GM20431 (cell line): ENCODE data around the gene YJU2.
"Not testable (repeated sequence)": the region's sequence is repeated elsewhere in the genome, so short reads cannot be mapped to it uniquely, and the experiment has no call there.

Source experiments
- in situ Hi-C: fragments of 300-500 bp; cut with MseI, MboI; formaldehyde crosslinking; loops from one replicate; pipeline ENCODE4 v1.15.0; 2020; ENCODE audit warnings: low sequenced_read_pairs; ENCODE audit not compliant: unreplicated experiment

YJU2 gene

DNA sequence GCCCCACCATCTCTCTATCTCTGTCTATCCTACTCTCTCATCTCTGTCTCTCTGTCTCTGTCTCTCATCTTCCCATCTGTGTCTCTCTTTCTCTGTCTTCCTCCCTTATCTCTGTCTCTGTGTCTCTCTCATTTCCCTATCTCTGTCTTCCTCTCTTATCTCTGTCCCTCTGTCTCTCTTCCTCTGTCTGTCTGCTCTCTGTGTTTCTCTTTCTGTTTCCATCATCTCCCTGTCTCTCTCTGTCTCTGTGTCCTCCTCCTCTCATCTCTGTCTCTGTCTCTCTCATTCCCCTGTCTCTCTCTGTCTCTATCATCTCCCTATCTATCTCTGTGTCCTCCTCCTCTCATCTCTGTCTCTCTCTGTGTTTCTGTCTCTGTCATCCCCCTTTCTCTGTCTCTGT, 19.1 kb upstream of the YJU2 start:
- in situ Hi-C loops = no loop called here

DNA sequence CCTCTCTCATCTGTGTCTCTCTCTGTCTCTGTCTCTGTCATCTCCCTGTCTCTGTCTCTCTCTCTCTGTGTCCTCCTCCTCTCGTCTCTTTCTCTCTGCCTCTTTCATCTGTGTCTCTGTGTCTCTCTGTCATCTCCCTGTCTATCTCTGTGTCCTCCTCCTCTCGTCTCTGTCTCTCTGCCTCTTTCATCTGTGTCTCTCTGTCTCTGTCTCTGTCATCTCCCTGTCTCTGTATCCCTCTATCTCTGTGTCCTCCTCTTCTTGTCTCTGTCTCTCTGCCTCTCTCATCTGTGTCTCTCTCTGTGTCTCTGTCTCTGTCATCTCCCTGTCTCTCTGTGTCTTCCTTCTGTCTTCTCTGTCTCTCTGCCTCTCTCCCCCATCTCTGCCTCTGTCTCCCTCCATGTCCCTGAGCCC, 18.1 kb upstream of the YJU2 start:
- in situ Hi-C loops = no loop called here

- in situ Hi-C loops = no loop called here
Measured at GRCh38 chr19:4229179-4229931, 17.5 kb upstream of the YJU2 start, which contains the start of gene EBI3. Gene EBI3, plus strand, starts transcription at chr19:4229523. Its CDS starts 28 bp downstream, at chr19:4229551.

DNA sequence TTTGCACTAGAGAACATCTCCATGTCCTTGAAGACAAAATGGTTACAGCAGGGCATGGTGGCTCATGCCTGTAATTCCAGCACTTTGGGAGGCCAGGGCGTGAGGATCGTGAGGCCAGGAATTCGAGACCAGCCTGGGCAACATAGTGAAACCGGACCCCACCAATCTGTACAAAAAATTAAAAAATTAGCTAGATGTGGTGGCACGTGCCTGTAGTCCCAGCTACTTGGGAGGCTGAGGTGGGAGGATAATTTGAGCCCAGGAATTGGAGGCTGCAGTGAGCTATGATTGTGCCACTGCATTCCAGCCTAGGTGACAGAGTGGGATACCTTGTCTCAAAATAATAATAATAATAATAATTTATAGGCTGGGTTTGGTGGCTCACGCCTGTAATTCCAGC, 16.6 kb upstream of the YJU2 start:
- in situ Hi-C loops = not testable (repeated sequence)

GRCh38 chr19:4231521-4231920, 15.4 kb upstream of the YJU2 start:
- in situ Hi-C loops = not testable (repeated sequence)

- in situ Hi-C loops = not testable (repeated sequence)
Measured at GRCh38 chr19:4232139-4232538, 14.7 kb upstream of the YJU2 start.

DNA sequence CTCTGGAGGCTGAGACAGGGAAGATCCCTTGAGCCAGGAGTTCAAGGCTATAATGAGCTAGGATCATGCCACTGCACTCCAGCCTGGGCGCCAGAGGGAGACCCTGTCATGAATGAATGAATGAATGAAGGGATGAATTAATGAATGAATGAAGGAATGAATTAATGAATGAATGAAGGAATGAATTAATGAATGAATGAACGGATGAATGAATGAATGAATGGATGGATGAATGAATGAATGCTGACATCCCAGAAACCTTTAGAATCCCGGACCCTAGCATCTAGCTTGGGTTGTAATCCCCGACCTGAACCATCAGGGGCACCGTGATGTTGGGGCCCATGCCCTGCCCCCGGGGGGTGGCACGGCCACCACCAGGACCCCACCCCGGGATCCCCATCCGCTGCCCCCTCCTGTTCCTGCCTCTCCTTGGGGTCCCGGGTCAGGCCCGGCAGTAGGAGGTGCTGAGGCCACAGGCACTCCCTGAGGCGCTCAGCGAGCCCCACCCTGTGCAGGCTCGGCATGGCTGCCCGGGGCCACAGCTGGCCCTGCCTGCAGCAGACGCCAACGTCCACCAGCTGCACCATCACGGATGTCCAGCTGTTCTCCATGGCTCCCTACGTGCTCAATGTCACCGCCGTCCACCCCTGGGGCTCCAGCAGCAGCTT, 14.1 kb upstream of the YJU2 start:
- in situ Hi-C loops = no loop called here

- in situ Hi-C loops = no loop called here
Measured at GRCh38 chr19:4233282-4233853, 13.5 kb upstream of the YJU2 start.

GRCh38 chr19:4234142-4234861, 12.6 kb upstream of the YJU2 start:
- in situ Hi-C loops = no loop called here

GRCh38 chr19:4234862-4235201, 12.0 kb upstream of the YJU2 start:
- in situ Hi-C loops = no loop called here

DNA sequence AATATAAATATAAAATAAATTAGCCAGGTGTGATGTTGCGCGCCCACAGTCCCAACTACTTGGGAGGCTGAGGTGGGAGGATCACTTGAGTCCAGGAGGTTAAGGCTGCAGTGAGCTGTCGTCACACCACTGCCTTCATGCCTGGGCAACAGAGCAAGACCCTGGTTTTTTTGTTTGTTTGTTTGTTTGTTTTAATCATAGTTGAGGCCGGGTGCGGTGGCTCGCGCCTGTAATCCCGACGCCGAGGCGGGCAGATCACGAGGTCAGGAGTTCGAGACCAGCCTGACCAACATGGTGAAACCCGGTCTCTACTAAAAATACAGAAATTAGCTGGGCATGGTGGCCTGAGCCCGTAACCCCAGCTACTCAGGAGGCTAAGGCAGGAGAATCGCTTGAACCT, 9.4 kb upstream of the YJU2 start:
- in situ Hi-C loops = not testable (repeated sequence)

- in situ Hi-C loops = no loop called here
Measured at GRCh38 chr19:4238831-4239230, 8.0 kb upstream of the YJU2 start.

GRCh38 chr19:4241824-4242430, 5.0 kb upstream of the YJU2 start:
- in situ Hi-C loops = no loop called here

GRCh38 chr19:4245938-4246337, 942 bp upstream of the YJU2 start:
- in situ Hi-C loops = not testable (repeated sequence)

- in situ Hi-C loops = no loop called here
Measured at GRCh38 chr19:4256563-4256962, 9.7 kb downstream of the YJU2 start.

DNA sequence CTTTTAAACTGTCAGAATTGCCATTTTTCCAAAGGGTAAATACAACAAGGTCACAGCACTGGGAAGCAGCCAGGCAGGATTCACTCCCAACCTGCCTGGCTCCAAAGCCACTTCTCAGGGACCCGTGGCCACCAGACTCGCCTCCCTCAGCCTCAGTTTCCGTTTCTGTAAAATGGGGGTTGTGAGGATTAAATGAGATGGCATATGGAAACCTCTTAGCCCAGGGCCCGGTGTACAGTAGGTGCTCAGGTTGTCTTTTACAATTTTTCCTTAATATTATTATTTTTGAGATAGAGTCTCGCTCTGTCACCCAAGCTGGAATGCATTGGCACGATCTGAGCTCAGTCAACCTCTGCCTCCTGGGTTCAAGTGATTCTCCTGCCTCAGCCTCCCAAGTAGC, 10.1 kb downstream of the YJU2 start:
- in situ Hi-C loops = no loop called here

GRCh38 chr19:4258181-4258580, 11.3 kb downstream of the YJU2 start:
- in situ Hi-C loops = no loop called here

- in situ Hi-C loops = no loop called here
Measured at GRCh38 chr19:4260613-4261191, 13.8 kb downstream of the YJU2 start.

GRCh38 chr19:4264812-4265211, 17.9 kb downstream of the YJU2 start:
- in situ Hi-C loops = no loop called here
